Colon (tissue), 2 donors: ENCODE results near the gene SMAD6.

Experiments
- FAIRE-seq: peaks from 2 replicates; lab custom pipeline; 2012; peaks lifted over from hg19 to GRCh38; lab: Jason Lieb, UNC
- donor health status: control.
- donor health status: control.

Gene SMAD6

DNA sequence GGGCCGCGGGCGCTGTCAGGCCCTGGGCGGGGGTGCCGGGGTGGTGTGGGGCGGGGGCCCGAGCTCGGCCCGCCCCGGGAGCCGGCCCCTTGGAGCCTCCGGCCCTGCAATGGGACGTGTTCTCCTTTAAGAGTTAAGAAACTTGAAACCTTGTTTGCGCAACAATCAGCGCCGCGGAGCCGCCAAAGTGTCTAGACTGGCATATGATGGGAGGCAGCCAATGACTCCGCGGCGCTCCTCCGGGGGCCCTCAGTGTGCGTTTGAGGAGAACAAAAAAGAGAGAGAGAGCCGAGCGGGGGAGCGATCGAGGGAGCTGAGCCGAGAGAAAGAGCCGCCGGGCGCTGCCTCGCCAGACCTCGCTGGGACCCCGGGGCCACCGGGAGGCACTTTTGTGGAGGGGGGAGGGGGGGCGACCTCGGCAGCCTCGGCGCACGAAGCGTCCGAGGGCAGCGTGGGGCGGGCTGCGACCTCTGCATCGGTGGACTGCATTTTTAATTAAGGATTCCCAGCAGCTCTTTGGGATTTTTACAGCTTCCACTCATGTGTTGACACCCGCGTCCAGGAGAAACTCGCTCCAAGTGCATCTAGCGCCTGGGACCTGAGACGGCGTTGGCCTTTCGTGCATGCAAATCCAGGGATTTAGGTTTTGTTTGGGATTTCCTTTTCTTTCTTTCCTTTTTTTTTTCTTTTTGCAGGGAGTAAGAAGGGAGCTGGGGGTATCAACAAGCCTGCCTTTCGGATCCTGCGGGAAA is at the start of gene SMAD6:
Gene SMAD6, plus strand, starts transcription at position 202 of the 752 bp plus-strand sequence. CDS start 1,023 bp downstream, outside the sequence.
- FAIRE-seq, result no peak

DNA sequence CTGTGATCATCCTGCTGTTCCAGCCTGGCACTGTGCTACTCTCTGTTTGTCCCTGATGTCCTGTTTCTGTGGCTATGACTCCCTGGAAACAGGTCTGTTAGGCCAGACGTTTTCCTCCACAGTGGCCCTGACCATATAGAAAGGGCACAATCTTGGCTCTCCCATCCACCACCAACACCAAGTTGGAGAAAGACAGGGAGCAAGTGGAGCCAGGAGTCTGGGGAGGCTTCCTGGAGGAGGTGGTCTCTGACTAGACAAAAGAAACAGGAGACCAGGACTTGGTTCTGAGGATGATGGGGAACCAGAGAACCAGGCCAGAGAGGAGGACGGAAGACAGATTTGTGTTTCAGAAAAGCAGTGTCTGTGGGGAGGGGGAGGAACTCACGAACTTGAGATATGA is 49.2 kb upstream of the SMAD6 start:
- no peak for FAIRE-seq

DNA sequence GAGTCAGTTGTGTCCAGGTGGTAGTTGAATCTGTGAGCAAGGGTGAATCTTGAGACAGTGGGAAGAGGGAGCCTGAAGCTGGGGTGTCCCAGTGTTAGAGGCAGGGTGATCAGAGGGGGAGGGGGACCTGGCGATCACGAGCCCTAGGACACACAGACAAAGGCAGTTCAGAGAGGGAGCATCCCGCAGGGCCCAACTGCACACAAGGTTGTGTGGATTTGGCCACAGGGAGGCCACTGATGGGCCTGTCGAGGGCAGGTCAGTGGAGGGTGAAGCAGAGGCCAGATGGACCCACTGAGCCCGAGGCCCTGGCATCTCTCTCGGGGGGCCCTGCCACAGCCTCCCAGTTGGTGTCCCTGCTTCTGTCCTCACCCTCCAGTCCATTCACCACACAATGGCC is 48.6 kb upstream of the SMAD6 start:
- no peak for FAIRE-seq

- FAIRE-seq, result no peak
Measured at GRCh38 chr15:66653852-66654251, 48.2 kb upstream of the SMAD6 start.

DNA sequence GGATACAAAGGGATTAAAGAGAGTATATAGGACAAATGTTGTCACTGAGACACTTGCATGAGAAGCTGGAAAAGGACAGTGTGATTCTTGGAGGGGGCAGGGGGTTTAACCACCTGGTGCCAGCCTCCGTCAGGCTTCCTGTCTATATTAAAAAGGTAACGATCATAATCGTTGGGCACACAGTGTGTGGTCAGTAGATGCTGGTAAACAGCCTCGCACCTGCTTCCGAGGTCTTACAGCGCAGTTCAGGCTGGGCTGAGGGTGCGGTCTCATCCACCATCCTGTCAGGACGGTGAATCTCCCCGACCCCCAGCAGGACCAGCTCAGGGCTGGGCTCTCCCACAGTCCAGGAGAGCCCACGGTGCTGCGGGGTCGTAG is 47.7 kb upstream of the SMAD6 start:
- no peak for FAIRE-seq

DNA sequence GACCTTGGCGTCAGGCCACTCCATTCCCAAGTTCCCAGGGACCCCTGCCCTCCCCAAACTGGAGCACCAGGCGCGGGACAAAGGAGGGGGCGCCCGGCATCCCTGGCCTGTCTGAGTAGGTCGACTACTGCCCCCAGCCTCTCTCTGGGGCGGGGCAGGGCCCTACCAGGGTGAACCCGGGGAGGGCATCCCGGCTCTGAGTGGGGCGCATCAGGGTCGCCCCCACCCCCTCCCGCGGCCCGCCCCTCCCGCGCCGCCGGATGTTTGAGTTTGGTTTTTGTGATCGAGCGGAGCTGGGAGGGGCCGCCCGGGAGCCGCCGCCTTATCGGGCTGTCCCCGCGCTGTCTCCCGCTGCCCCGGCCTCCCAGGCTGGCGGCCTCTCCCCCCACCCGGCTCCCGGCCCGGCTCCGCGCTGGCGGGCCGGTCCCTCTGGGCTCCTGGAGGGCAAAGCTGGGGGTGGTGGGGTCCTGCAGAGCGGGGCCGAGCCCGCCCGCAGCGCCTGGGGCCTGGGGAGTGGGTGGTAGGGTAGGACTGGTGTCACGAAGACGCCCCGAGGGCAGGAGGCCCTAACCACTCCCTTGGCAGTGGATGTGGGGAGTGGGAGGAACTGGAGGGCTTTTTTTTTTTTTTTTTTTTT is 47.2 kb upstream of the SMAD6 start:
- no peak for FAIRE-seq

- FAIRE-seq, result no peak
Measured at GRCh38 chr15:66655511-66655910, 46.5 kb upstream of the SMAD6 start.

- FAIRE-seq, result no peak
Measured at GRCh38 chr15:66655997-66656396, 46.0 kb upstream of the SMAD6 start.

DNA sequence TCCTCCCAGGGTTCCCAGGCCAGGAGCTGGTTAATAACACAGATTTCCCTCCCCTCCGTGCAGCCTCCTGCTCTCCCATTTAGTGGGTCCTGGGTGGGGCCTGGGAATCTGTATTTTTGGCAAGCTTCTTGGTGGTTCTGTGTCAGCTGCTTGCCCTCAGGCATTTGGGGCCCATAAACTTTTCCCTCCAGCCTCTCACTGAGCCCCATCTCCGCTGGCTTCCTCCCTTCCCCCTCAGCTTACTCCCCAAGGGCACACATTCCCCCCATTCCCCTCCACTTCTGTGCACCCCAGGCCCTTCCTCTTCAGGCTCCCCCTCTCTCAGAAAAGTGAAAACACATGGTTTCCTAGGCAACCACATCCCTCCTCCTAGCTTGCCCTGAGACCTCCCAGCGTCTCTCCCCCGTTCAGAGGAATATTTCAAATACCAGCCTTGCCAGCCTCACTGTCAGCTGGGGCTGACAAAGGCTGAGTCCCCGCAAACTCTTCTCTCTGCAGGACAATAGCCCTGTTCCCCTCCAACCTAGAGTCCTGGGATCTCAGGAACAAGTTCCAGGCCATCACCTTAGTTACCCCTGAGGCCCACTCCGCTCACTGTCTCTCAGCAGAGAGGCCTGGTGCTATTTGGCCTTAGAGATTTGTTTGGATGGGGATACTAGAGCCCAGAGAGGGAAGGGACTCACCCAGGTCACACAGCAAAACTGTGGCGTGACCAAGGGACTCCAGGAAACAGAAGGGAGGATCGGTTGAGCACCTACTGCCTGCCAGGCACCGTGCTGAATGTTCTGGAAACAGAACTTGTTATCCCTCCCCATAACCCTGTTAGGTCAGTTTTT is 44.6 kb upstream of the SMAD6 start:
- no peak for FAIRE-seq

GRCh38 chr15:66658044-66658443 is 44.0 kb upstream of the SMAD6 start:
- no peak for FAIRE-seq

- FAIRE-seq, result no peak
Measured at GRCh38 chr15:66658855-66659254, 43.2 kb upstream of the SMAD6 start.

DNA sequence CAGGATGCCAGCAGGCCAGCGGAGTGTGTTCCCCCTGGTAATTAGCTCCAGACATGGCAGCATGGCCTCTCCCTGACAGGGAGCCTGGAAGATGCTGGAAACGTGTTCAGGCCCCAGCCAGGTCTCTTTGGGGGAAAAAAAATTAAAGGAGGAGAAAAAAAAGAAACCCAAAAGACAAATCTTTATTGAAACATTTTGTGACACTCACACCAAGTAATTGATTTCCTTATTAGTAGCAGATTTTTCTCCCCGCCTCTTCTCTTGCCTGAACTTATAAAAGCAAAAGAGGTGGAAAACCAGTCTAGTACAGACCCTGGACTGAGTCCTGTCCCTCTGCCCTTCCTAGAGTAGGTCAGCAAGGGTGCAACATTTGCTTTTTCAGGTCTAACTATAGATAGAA is 42.7 kb upstream of the SMAD6 start:
- FAIRE-seq, result no peak

- no peak for FAIRE-seq
Measured at GRCh38 chr15:66661432-66662096, 40.5 kb upstream of the SMAD6 start.

- no peak for FAIRE-seq
Measured at GRCh38 chr15:66662522-66662921, 39.5 kb upstream of the SMAD6 start.

DNA sequence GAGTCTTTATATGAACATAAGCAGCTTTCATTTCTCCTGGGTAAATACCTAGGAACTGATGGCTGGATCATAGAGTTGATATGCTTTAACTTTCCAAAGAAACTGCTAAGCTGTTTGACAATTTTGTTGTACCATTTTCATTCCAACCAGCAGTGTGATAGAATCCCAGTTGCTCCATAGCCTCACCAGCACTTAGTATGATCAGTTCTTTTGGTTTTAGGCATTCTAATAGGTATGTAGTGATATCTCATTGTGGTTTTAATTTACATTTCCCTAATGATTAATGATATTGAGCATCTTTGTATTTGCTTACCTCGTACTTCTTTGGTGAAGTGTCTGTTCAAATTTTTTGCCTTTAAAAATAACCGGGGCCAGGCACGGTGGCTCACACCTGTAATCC is 38.4 kb upstream of the SMAD6 start:
- FAIRE-seq, result no peak

- no peak for FAIRE-seq
Measured at GRCh38 chr15:66670175-66670574, 31.9 kb upstream of the SMAD6 start.

DNA sequence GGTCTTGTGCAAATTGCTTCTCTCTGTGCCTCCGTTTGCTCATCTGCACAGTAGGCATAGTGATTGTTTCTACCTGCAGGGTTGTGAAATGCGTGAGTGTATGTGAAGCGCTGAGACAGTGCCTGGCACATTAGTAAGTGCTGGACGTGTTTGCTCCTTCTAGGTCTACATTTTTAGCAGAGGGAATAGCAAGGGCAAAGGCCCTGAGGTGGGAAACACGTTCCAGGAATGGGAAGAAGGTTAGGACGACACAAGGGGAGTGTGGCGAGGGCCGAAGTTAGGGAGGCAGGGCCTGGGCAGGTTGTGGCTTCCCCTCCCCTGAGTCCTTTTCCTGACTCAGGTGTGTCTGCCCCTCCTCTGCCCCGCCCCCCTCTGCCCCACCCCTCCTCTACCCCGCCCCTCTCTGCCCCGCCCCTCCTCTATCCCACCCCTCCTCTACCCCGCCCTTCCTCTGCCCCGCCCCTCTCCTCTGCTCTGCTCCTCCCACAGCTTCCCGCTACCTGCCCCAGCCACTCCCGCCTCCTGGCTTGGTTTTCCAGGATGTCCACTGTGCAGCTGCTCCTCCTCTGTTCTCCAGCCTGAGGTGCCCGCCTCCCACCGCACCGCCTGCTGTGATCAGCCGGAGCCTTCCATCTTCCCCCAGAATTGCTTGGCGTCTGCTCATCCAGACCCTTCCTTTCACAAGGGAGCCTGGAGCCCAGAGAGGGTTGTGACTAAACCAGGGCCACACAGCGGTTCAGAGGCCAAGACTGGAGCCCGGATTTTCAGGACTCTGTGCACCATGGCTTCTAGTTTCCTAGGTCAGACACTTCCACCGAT is 31.1 kb upstream of the SMAD6 start:
- FAIRE-seq, result no peak

DNA sequence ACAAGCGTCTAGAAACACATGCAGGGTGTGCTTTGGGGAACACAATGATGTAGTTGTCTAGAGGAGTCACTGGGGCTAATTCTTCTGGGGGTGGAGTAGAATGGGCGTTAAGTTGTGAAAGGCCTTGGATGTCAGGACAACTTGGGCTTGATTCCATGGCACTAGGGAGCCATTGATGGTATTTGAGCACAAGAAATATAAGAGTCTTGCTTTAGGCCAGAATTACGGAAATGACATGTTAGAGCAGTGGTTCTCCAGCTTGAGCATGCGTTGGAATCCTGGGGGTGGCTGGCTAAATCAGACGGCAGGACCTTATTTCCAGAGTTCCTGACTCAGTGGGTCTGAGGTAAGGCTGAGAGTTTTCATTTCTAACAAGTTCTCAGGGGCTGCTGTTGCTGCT is 29.2 kb upstream of the SMAD6 start:
- FAIRE-seq, result no peak

- no peak for FAIRE-seq
Measured at GRCh38 chr15:66673410-66674322, 28.4 kb upstream of the SMAD6 start.

- FAIRE-seq, result no peak
Measured at GRCh38 chr15:66674756-66675155, 27.3 kb upstream of the SMAD6 start.

DNA sequence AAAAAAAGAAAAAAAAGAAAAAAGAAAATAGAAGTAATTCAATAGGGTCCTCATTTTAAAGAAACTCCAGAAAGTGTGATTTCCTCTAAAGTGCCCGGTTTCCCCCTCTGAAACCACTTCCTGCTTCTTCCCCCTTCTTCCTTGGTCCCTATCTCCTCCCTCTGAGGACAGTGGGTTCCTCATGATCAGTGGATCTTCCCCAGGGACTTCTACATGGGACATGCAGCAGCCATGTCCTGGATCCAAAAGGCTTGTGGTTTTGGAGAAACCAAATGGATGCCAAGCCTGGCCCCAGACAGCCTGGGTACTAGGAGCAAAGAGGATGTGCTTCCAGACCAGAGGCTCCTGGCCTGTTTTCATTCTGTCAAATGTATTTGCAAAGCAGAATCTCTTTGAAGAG is 26.6 kb upstream of the SMAD6 start:
- FAIRE-seq, result no peak
